Measurements from ENCODE around the gene NFIC.

DNA sequence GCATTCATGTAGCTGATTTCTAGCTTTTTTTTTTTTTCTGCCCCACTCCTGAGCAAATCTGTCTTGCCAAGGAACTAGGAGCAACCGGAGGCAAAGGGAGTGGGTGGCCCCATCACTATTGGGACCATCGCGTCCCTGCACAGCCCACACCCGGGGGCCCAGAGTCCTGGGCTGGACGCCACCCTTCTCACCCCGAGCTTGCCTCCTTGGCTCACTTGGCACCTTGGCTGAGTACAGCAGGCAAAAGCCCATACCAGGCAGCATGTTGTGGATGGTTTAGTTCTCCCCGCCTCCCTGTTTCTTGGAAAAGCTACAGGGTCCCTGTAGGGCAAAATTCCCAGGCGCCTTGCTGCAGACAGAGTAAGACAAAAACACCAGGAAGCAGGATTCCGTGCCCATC lies 100.3 kb downstream of the NFIC start:
- TF ChIP-seq, protein P1, sequence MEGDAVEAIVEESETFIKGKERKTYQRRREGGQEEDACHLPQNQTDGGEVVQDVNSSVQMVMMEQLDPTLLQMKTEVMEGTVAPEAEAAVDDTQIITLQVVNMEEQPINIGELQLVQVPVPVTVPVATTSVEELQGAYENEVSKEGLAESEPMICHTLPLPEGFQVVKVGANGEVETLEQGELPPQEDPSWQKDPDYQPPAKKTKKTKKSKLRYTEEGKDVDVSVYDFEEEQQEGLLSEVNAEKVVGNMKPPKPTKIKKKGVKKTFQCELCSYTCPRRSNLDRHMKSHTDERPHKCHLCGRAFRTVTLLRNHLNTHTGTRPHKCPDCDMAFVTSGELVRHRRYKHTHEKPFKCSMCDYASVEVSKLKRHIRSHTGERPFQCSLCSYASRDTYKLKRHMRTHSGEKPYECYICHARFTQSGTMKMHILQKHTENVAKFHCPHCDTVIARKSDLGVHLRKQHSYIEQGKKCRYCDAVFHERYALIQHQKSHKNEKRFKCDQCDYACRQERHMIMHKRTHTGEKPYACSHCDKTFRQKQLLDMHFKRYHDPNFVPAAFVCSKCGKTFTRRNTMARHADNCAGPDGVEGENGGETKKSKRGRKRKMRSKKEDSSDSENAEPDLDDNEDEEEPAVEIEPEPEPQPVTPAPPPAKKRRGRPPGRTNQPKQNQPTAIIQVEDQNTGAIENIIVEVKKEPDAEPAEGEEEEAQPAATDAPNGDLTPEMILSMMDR (IDR thresholded peaks at IDR 0.05) = no peak
- TF ChIP-seq POLR2A (IDR thresholded peaks at IDR 0.05) = no peak

Data from right lobe of liver (tissue), 4 donors.